Activated CD8-positive, alpha-beta T cell treated with anti-CD3 and anti-CD28 coated beads for 36 hours (primary cell): ENCODE measurements around the gene TMIGD2. TPM values are rescaled to one million over a fixed set of nuclear protein-coding genes. Genes with fewer than 3 reads are reported as not detected.
A peak's percentile ranks its signal among the peaks of the same experiment; 100 is the strongest.
"Not testable (repeated sequence)": the region's sequence is repeated elsewhere in the genome, so short reads cannot be mapped to it uniquely, and the experiment has no call there.

ENCODE experiments used
- ATAC-seq: fragments of 200-7000 bp; cut with Tn5 transposase; one replicate; pipeline ENCODE4 v1.10.0; 2021; ENCODE audit warnings: mild to moderate bottlenecking, moderate library complexity
- CTCF ChIA-PET: fragments of 350-600 bp; sonication (Branson Sonifier 250); formaldehyde crosslinking; loops from one replicate; lab custom pipeline; 2021; ENCODE audit warnings: antibody characterized with exemption; lab: Charles Lee
- POLR2A ChIA-PET: fragments of 350-600 bp; sonication (Branson Sonifier 250); formaldehyde crosslinking; loops from one replicate; lab custom pipeline; 2021; ENCODE audit warnings: antibody characterized with exemption; lab: Charles Lee
- DNase-seq: peaks from one replicate; pipeline ENCODE4 v3.0.0-alpha.2; 2020
- H3K27ac Mint-ChIP-seq: one replicate; pipeline ENCODE4 v1.8.0; 2021; ENCODE audit warnings: mild to moderate bottlenecking, mixed read lengths
- H3K27me3 Mint-ChIP-seq: one replicate; pipeline ENCODE4 v1.8.0; 2021; ENCODE audit warnings: mixed read lengths
- H3K36me3 Mint-ChIP-seq: one replicate; pipeline ENCODE4 v1.8.0; 2021; ENCODE audit warnings: low read depth, mixed read lengths
- H3K4me1 Mint-ChIP-seq: one replicate; pipeline ENCODE4 v1.8.0; 2021; ENCODE audit warnings: low read depth, mixed read lengths
- H3K4me3 Mint-ChIP-seq: one replicate; pipeline ENCODE4 v1.8.0; 2021; ENCODE audit warnings: mild to moderate bottlenecking, moderate library complexity, mixed read lengths
- H3K9me3 Mint-ChIP-seq: one replicate; pipeline ENCODE4 v1.8.0; 2021; ENCODE audit warnings: mixed read lengths
- intact Hi-C: fragments of 100-400 bp; cut with micrococcal nuclease; formaldehyde crosslinking; loops from one replicate; pipeline ENCODE4 v1.10.0; 2022
- total RNA-seq, 2 experiments: library from RNA; stranded (reverse); gene quantifications; one replicate each; pipeline ENCODE4 v1.2.3, GENCODE V29; 2021
- TF ChIP-seq, protein P1 (sequence below): fragments of 200-600 bp; IDR thresholded peaks from one replicate; pipeline ENCODE4 v1.8.0; 2022; ENCODE audit warnings: antibody characterized with exemption, mild to moderate bottlenecking

TMIGD2 gene
- total RNA-seq, 2 experiments from 2014 or later, result 13.6 to 14.8 TPM

DNA sequence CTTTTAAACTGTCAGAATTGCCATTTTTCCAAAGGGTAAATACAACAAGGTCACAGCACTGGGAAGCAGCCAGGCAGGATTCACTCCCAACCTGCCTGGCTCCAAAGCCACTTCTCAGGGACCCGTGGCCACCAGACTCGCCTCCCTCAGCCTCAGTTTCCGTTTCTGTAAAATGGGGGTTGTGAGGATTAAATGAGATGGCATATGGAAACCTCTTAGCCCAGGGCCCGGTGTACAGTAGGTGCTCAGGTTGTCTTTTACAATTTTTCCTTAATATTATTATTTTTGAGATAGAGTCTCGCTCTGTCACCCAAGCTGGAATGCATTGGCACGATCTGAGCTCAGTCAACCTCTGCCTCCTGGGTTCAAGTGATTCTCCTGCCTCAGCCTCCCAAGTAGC, 45.2 kb downstream of the TMIGD2 start:
- H3K27me3 Mint-ChIP-seq, result no peaks in the 10 kb centered on the region
- H3K9me3 Mint-ChIP-seq, result no peaks in the 10 kb centered on the region
- H3K27ac Mint-ChIP-seq, result no peak overlapping the region
- no peak overlapping the region for H3K4me3 Mint-ChIP-seq
- ATAC-seq (no peak), DNase-seq (no peak)
- intact Hi-C loops, result no loop called here
- H3K4me1 Mint-ChIP-seq, result no peaks in the 10 kb centered on the region
- ChIA-PET CTCF (interaction anchor here (0.8 to 2.0 kb wide), 5 partner anchors 10 to 95 kb away, joined by 3 to 8 read pairs (median 5); partner anchors contain the start of gene YJU2), POLR2A (interaction anchor here (0.9 kb wide), 1 partner anchor 10 kb away, joined by 4 read pairs; no protein-coding TSS in a partner anchor)
- TF ChIP-seq, protein P1, sequence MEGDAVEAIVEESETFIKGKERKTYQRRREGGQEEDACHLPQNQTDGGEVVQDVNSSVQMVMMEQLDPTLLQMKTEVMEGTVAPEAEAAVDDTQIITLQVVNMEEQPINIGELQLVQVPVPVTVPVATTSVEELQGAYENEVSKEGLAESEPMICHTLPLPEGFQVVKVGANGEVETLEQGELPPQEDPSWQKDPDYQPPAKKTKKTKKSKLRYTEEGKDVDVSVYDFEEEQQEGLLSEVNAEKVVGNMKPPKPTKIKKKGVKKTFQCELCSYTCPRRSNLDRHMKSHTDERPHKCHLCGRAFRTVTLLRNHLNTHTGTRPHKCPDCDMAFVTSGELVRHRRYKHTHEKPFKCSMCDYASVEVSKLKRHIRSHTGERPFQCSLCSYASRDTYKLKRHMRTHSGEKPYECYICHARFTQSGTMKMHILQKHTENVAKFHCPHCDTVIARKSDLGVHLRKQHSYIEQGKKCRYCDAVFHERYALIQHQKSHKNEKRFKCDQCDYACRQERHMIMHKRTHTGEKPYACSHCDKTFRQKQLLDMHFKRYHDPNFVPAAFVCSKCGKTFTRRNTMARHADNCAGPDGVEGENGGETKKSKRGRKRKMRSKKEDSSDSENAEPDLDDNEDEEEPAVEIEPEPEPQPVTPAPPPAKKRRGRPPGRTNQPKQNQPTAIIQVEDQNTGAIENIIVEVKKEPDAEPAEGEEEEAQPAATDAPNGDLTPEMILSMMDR, result no peak
- peaks cover 54% of the 10 kb centered on the region for H3K36me3 Mint-ChIP-seq

DNA sequence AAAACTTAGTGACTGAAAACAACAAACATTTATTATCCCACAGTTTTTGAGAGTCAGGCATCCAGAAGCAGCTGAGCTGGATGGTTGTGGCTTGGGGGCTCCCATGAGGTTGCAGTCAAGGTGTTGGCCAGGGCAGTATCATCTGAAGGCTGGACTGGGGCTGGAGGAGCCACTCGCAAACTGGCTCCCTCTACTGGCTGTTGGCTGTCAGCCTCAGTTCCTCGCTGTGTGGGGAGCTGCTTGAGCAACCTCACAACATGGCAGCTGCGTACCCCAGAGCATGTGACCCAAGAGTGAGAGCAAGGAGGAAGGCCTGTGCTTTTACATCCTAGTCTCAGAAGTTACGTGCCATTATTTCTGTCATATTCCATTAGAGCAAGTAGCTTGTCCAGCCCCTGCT, 45.6 kb downstream of the TMIGD2 start:
- TF ChIP-seq, protein P1, result no peak
- intact Hi-C loops, result no loop called here
- no peaks in the 10 kb centered on the region for H3K27me3 Mint-ChIP-seq
- H3K4me3 Mint-ChIP-seq, result no peak overlapping the region
- POLR2A ChIA-PET, result interaction anchor here (0.9 kb wide), 1 partner anchor 10 kb away, joined by 4 read pairs; no protein-coding TSS in a partner anchor
- peak; percentile 27 for ATAC-seq
- DNase-seq, result peak; percentile 25
- peaks cover 55% of the 10 kb centered on the region for H3K36me3 Mint-ChIP-seq
- H3K4me1 Mint-ChIP-seq, result no peaks in the 10 kb centered on the region
- no peak overlapping the region for H3K27ac Mint-ChIP-seq
- CTCF ChIA-PET, result interaction anchor here (0.8 to 2.0 kb wide), 5 partner anchors 9 to 96 kb away, joined by 3 to 8 read pairs (median 5); partner anchors contain the start of gene YJU2
- H3K9me3 Mint-ChIP-seq, result no peaks in the 10 kb centered on the region

DNA sequence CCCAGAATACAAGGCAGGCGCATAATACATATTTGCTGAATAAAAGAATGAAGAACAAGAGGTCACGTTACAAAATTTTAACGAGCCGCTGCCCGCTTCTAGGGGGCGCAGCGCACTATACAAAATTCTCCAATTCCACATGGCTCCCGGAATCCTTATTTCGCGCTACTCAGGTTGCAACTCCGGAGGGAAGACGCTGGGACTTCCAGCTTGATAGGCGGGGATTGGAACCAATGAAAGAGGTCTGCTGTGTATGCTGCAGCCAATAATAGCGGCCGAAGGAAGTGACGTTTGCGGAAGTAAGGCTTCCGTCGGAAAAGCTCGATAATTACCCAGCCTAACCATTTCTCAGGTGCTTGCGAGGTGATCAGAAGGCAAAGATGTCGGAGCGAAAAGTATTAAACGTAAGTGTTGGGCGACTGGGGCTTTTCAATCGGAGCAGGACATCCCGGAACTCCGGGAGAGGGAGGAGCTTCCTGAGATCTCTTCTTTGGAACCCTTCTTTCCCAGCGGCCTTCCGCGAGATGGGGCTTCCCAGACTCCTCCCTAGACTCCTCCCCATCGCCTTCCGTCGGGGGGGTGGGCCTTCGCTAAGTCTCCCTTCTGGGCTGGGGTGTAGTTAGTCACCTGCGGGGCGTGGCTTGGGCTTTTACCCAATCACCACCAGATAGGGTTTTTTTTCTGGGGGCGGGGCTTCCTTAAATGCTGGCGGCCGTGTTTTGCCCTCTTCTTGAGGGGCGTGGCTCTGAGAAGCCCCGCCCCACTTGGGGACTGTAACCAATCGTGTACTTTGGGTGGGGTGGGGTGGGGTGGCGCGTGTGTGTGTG, 55.2 kb downstream of the TMIGD2 start, which contains the start of gene YJU2:
TSS of gene YJU2 (plus strand) at position 314 of the 827 bp plus-strand sequence. CDS start at position 381, 67 bp downstream.
- Mint-ChIP-seq H3K9me3 (no peaks in the 10 kb centered on the region), H3K27me3 (no peaks in the 10 kb centered on the region), H3K27ac (peak within 1 kb of the TSS; percentile 97), H3K36me3 (peaks cover 30% of the 10 kb centered on the region), H3K4me1 (peaks cover 16% of the 10 kb centered on the region), H3K4me3 (peak within 1 kb of the TSS; percentile 83)
- ChIA-PET POLR2A (interaction anchor here (0.6 to 1.3 kb wide), 11 partner anchors 13 to 263 kb away, joined by 3 to 8 read pairs (median 3); partner anchors contain the start of genes CHAF1A, EBI3, EEF2 and FSD1), CTCF (interaction anchor here (0.7 to 1.5 kb wide), 7 partner anchors 9 to 175 kb away, joined by 3 to 10 read pairs (median 6); partner anchors contain the start of gene MPND)
- ATAC-seq (peak; percentile 98), DNase-seq (peak; percentile 100)
- intact Hi-C loops, result no loop called here
- TF ChIP-seq, protein P1, result peak; percentile 25

DNA sequence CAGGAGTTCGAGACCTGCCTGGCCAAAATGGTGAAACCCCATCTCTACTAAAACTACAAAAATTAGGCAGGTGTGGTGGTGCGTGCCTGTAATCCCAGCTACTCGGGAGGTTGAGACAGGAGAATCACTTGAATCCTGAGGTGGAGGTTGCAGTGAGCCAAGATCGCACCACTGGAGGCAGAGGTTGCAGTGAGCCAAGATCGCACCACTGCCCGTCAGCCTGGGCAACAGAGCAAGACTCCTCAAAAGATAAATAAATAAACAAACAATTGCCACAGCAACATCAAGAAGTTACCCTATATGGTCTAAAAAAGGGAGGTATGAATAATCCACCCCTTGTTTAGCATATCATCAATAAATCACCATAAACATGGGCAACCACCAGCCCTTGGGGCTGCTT, 56.3 kb downstream of the TMIGD2 start:
- DNase-seq, H3K27me3 Mint-ChIP-seq, intact Hi-C loops, H3K9me3 Mint-ChIP-seq, ATAC-seq: not testable (repeated sequence)
- H3K27ac Mint-ChIP-seq, result peak overlapping the region; percentile 97
- CTCF ChIA-PET, result interaction anchor here (0.6 kb wide), 1 partner anchor 28 kb away, joined by 3 read pairs; no protein-coding TSS in a partner anchor
- POLR2A ChIA-PET, result interaction anchor here (0.7 kb wide), 1 partner anchor 15 kb away, joined by 3 read pairs; no protein-coding TSS in a partner anchor
- H3K4me1 Mint-ChIP-seq, result peaks cover 16% of the 10 kb centered on the region
- peaks cover 21% of the 10 kb centered on the region for H3K36me3 Mint-ChIP-seq
- H3K4me3 Mint-ChIP-seq, result peak overlapping the region; percentile 83

Other genes with a start within 250 kb of the TMIGD2 start
- 10 to 100 TPM; 46.6 TPM for gene ZBTB7A, start 235.5 kb downstream of the TMIGD2 start, total RNA-seq
- 100 to 1,000 TPM; 141 to 145 TPM for gene MAP2K2, start 178.3 kb downstream of the TMIGD2 start, total RNA-seq
- gene CREB3L3, start 148.8 kb downstream of the TMIGD2 start, total RNA-seq, result not detected
- gene SIRT6, start 119.8 kb downstream of the TMIGD2 start, total RNA-seq, result 10 to 100 TPM; 26.9 to 28.3 TPM
- gene ANKRD24, start 119.7 kb downstream of the TMIGD2 start, total RNA-seq, result 1 to 10 TPM; 1.6 to 1.8 TPM
- gene EBI3, start 72.9 kb downstream of the TMIGD2 start, total RNA-seq, result 1 to 10 TPM; 7.2 to 7.3 TPM
- gene YJU2, start 55.3 kb downstream of the TMIGD2 start, total RNA-seq, result 10 to 100 TPM; 25.5 to 25.8 TPM
- not detected for gene SHD, start 23.1 kb downstream of the TMIGD2 start, total RNA-seq
- gene FSD1, start 2.2 kb upstream of the TMIGD2 start, total RNA-seq, result 10 to 100 TPM; 19.7 to 22.0 TPM
- gene STAP2, start 36.4 kb upstream of the TMIGD2 start, total RNA-seq, result 10 to 100 TPM in 1 of 2 experiments, 1 to 10 TPM in 1; 9.6 to 14.6 TPM
- 10 to 100 TPM; 15.5 to 16.6 TPM for gene MPND, start 41.2 kb upstream of the TMIGD2 start, total RNA-seq
- gene SH3GL1, start 98.2 kb upstream of the TMIGD2 start, total RNA-seq, result 10 to 100 TPM; 53.1 to 59.2 TPM
- gene CHAF1A, start 100.3 kb upstream of the TMIGD2 start, total RNA-seq, result 10 to 100 TPM; 78.3 to 80.5 TPM
- 10 to 100 TPM; 35.8 to 36.5 TPM for gene UBXN6, start 155.4 kb upstream of the TMIGD2 start, total RNA-seq
- 10 to 100 TPM; 37.5 to 44.0 TPM for gene HDGFL2, start 169.9 kb upstream of the TMIGD2 start, total RNA-seq
- gene PLIN4, start 216.1 kb upstream of the TMIGD2 start, total RNA-seq, result under 1 TPM in 1 of 2 experiments, not detected in 1; 0.05 TPM
- under 1 TPM in 1 of 2 experiments, not detected in 1; 0.27 TPM for gene PLIN5, start 232.8 kb upstream of the TMIGD2 start, total RNA-seq
- under 1 TPM in 1 of 2 experiments, not detected in 1; 0.09 TPM for gene LRG1, start 237.6 kb upstream of the TMIGD2 start, total RNA-seq